DND-41 (cell line): ENCODE results near the gene BARX1.
"Not testable (repeated sequence)": the region's sequence is repeated elsewhere in the genome, so short reads cannot be mapped to it uniquely, and the experiment has no call there.

Source experiments
- ATAC-seq: fragments of 200-7000 bp; cut with Tn5 transposase; 3 replicates; pipeline ENCODE4 v1.9.1; 2021; ENCODE audit warnings: low read depth; ENCODE audit not compliant: insufficient read depth
- DNase-seq: peaks from one replicate; pipeline ENCODE4 v3.0.0-alpha.2; 2020
- H2AFZ ChIP-seq: 2 replicates; pipeline ENCODE4 v1.6.0; 2012; ENCODE audit warnings: low read depth, low read length
- H3K27ac ChIP-seq: 2 replicates; pipeline ENCODE4 v1.5.1; 2012; ENCODE audit warnings: low read length, inconsistent platforms
- H3K27me3 ChIP-seq: fragments of 200-600 bp; sonication (generic); 2 replicates; pipeline ENCODE4 v1.6.0; 2012; ENCODE audit warnings: low read length, mild to moderate bottlenecking, inconsistent platforms; ENCODE audit not compliant: insufficient read depth, poor library complexity
- H3K36me3 ChIP-seq: 2 replicates; pipeline ENCODE4 v1.5.1; 2012; ENCODE audit warnings: low read length, inconsistent platforms; ENCODE audit not compliant: insufficient read depth
- H3K4me1 ChIP-seq: 2 replicates; pipeline ENCODE4 v1.5.1; 2012; ENCODE audit warnings: mild to moderate bottlenecking, low read length; ENCODE audit not compliant: insufficient read depth
- H3K4me2 ChIP-seq: 2 replicates; pipeline ENCODE4 v1.6.0; 2012; ENCODE audit warnings: mild to moderate bottlenecking, moderate library complexity, low read length, inconsistent platforms; ENCODE audit not compliant: insufficient read depth
- H3K4me3 ChIP-seq, 2 experiments: fragments of 200-600 bp in 1 of 2; shearing (Covaris generic) in 1 of 2; 2 replicates each; pipeline ENCODE4 v1.5.1; 2012 to 2016; ENCODE audit warnings: inconsistent platforms in 2 of 2, low read length in 2 of 2, mild to moderate bottlenecking in 2 of 2, low read depth in 1 of 2, moderate library complexity in 1 of 2
- H3K79me2 ChIP-seq: 2 replicates; pipeline ENCODE4 v1.6.0; 2012; ENCODE audit warnings: low read length, inconsistent platforms; ENCODE audit not compliant: insufficient read depth
- H3K9ac ChIP-seq: 2 replicates; pipeline ENCODE4 v1.6.0; 2012; ENCODE audit warnings: low read depth, mild to moderate bottlenecking, inconsistent platforms, low read length, moderate library complexity
- H3K9me3 ChIP-seq: 2 replicates; pipeline ENCODE4 v1.5.1; 2012; ENCODE audit warnings: low read length, moderate library complexity, mild to moderate bottlenecking, inconsistent platforms; ENCODE audit not compliant: insufficient read depth, severe bottlenecking
- H4K20me1 ChIP-seq: 2 replicates; pipeline ENCODE4 v1.6.0; 2012; ENCODE audit warnings: low read length; ENCODE audit not compliant: insufficient read depth
- EZH2 ChIP-seq: IDR thresholded peaks from 3 replicates; pipeline ENCODE4 v1.6.1; 2012; ENCODE audit warnings: borderline replicate concordance, low read depth, mild to moderate bottlenecking, moderate library complexity, low read length, inconsistent platforms; ENCODE audit not compliant: severe bottlenecking
- TF ChIP-seq, protein P1 (sequence below): IDR thresholded peaks from 2 replicates; pipeline ENCODE4 v1.5.1; 2012; ENCODE audit warnings: borderline replicate concordance, low read length, moderate library complexity, mild to moderate bottlenecking; ENCODE audit not compliant: poor library complexity, severe bottlenecking; ENCODE audit errors: extremely low read depth

Gene BARX1

DNA sequence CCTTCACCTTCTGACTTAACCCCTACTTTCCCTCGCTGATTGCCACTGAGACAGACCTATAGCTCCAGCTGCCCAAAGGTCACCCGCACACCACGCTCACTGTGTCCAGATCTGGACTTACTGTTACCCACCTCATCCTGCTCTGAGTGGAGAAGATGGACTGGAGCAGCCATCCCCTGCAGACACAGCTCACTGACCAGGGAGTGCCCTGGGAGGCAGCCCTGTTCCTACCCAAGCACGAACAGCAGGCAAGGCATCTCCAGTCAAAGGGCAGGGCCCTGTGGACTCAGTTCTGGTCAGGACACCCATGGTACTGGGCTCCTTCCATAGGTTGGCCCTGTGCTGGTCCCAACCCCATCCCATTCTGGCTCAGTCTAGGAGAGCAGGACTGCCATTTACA lies 9.5 kb upstream of the BARX1 start:
- H3K36me3 ChIP-seq = no peaks in the 10 kb centered on the region
- DNase-seq (no peak), ATAC-seq (no peak)
- no peak overlapping the region for H3K9ac ChIP-seq
- TF ChIP-seq, protein P1, sequence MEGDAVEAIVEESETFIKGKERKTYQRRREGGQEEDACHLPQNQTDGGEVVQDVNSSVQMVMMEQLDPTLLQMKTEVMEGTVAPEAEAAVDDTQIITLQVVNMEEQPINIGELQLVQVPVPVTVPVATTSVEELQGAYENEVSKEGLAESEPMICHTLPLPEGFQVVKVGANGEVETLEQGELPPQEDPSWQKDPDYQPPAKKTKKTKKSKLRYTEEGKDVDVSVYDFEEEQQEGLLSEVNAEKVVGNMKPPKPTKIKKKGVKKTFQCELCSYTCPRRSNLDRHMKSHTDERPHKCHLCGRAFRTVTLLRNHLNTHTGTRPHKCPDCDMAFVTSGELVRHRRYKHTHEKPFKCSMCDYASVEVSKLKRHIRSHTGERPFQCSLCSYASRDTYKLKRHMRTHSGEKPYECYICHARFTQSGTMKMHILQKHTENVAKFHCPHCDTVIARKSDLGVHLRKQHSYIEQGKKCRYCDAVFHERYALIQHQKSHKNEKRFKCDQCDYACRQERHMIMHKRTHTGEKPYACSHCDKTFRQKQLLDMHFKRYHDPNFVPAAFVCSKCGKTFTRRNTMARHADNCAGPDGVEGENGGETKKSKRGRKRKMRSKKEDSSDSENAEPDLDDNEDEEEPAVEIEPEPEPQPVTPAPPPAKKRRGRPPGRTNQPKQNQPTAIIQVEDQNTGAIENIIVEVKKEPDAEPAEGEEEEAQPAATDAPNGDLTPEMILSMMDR = no peak
- H3K27ac ChIP-seq = no peak overlapping the region
- no peaks in the 10 kb centered on the region for H3K9me3 ChIP-seq
- no peaks in the 10 kb centered on the region for H3K27me3 ChIP-seq
- H3K79me2 ChIP-seq = no peaks in the 10 kb centered on the region
- no peak overlapping the region for H3K4me3 ChIP-seq
- H3K4me2 ChIP-seq = no peak overlapping the region
- H3K4me1 ChIP-seq = peaks cover 6% of the 10 kb centered on the region
- H2AFZ ChIP-seq = no peak overlapping the region
- H4K20me1 ChIP-seq = no peaks in the 10 kb centered on the region

DNA sequence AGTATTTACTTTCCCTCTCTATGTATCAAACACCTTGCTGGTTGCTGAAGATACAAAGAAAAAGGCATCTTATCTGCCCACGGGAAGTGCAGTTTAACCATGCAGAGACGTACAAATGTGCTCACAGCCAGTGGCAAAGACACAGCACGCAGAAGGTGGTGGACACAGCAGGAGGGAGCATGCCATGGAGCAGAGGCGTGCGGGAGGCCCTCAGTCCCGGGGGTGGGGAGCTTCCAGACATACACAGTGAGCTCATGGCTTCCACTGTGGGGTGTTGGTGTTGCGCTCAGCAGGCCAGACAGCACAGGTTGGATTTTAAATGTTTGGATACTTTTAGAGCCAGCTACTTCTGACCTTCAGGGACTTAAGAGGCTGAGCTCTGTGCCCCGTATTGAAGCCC lies 8.8 kb upstream of the BARX1 start:
- Histone ChIP-seq H3K4me3 (no peak overlapping the region), H3K27ac (no peak overlapping the region), H3K4me2 (no peak overlapping the region), H3K79me2 (no peaks in the 10 kb centered on the region), H2AFZ (no peak overlapping the region), H3K36me3 (no peaks in the 10 kb centered on the region), H3K9ac (no peak overlapping the region), H3K4me1 (peaks cover 6% of the 10 kb centered on the region), H4K20me1 (no peaks in the 10 kb centered on the region), H3K9me3 (no peaks in the 10 kb centered on the region), H3K27me3 (no peaks in the 10 kb centered on the region)
- ATAC-seq = no peak
- no peak for DNase-seq
- TF ChIP-seq, protein P1 = no peak
- no peak for TF ChIP-seq EZH2

DNA sequence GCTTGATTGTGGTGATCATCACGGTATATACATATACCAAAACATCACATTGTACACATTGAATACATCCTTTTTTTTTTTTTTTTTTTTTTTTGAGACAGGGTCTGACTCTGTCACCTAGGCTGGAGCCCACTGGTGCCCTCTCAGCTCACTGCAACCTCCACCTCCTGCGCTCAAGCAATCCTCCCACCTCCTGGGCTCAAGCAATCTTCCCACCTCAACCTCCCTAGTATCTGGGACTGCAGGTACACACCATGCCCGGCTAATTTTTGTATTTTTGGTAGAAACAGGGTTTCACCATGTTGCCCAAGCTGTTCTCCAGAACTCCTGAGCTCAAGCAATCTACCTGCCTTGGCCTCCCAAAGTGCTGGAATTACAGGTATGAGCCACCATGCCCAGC lies 8.3 kb upstream of the BARX1 start:
- H3K4me2 ChIP-seq, H3K27ac ChIP-seq, H3K27me3 ChIP-seq, H3K9ac ChIP-seq, H3K9me3 ChIP-seq, H3K4me3 ChIP-seq, ATAC-seq, H3K4me1 ChIP-seq, H3K79me2 ChIP-seq, H4K20me1 ChIP-seq, H3K36me3 ChIP-seq, DNase-seq, H2AFZ ChIP-seq: not testable (repeated sequence)

DNA sequence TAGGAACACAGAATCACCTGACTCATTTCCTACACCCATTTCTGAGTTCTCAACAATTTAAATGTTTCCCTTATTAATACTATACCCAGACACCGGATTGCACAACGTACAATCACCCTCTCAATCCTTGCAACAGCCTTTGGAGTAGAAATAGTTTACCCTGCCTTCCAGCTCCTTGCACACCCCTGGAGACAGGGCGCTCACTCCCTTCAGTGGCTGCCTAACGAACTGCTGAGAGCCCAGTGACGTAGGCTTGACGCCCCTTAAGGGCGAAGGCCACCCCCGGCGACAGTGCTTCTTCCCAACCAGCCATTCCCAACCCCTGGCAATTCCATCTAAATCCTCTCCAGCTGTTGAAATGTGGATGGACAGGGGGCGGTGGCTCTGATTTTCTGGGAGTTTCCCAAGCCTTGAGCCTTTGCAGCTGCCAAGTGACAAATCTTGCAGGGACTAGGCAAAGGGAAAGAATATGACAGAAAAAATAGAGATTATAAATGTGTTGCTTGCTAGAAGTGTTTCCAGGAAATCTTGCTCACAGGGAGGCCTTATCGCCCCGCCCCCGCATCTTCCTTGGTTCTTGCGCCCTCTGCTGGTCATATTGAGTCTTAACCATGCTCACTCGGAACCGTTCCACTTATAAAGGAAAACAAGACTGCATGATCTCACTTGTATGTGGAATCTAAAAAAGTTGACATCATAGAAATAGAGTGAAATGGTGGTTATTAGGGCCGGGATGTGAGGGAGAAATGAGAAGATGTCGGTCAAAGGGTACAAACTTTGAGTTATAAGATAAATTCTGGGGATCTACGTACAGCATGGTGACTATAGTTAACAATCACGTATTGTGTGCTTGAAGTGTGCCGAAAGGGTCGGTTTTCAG lies 7.6 kb upstream of the BARX1 start:
- Histone ChIP-seq H3K4me3 (no peak overlapping the region), H3K79me2 (no peaks in the 10 kb centered on the region), H3K9ac (no peak overlapping the region), H4K20me1 (no peaks in the 10 kb centered on the region), H2AFZ (peak overlapping the region; percentile 65; the same call in 1 of the 2 replicates), H3K4me2 (no peak overlapping the region), H3K9me3 (no peaks in the 10 kb centered on the region), H3K36me3 (no peaks in the 10 kb centered on the region), H3K4me1 (peaks cover 6% of the 10 kb centered on the region), H3K27ac (no peak overlapping the region), H3K27me3 (no peaks in the 10 kb centered on the region)
- peak; percentile 95 for ATAC-seq
- DNase-seq = peak; percentile 75
- no peak for TF ChIP-seq EZH2
- TF ChIP-seq, protein P1 = peak; percentile 90
